Activated T-helper 1 cell treated with Interleukin-2 at 50 U/mL for 16 hours (primary cell): ENCODE data around the gene WTIP.
"Not testable (repeated sequence)": the region's sequence is repeated elsewhere in the genome, so short reads cannot be mapped to it uniquely, and the experiment has no call there.

ENCODE experiments used
- DNase-seq: peaks from one replicate; pipeline ENCODE4 v3.0.0-alpha.2; 2020; ENCODE audit warnings: low read depth

WTIP gene

DNA sequence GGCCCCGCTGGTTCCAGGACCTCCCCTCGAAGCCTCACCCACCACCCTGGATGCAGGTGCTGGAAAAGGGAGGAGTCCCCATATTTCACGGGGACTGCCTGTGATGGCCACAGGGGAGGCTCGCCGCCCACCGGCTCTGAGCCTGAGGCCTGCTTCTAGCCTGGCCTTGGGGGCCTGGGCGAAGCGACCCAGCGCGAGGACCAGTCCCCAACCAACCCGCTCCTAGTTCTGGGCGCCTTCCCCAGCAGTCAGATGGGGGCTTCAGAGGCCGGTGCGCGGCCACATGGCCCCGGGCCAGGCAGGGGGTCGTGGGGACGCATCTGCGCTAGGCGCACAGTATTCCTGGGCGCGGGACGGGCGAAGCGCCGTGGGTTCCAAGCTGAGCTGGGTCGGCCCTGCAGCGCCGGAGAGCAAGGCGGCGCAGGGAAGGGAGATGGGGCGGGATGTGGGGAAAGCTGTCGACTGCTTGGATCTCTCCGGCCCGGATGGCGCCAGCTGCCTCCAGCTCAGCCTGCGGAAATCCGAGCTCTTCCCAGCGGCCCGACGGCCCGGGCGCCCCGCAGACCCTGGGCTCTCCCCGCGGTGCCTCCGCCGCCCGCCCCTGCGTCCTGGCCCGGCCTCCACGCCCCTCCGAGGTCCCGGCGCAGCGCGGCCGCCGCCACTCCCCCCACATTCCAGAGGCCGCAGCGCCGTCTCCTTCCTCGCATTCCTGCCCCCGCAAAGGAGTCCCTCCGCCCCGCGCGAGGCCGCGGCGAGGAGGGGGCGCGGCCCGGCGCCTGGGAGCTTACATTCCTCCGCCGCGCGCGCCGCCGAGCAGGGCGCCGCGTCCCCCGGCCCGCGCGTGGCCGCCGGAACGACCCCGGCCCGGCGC is at the start of gene WTIP:
Gene WTIP, plus strand, starts transcription at position 788 of the 871 bp plus-strand sequence. CDS start 217 bp downstream, outside the sequence.
- DNase-seq = no peak

DNA sequence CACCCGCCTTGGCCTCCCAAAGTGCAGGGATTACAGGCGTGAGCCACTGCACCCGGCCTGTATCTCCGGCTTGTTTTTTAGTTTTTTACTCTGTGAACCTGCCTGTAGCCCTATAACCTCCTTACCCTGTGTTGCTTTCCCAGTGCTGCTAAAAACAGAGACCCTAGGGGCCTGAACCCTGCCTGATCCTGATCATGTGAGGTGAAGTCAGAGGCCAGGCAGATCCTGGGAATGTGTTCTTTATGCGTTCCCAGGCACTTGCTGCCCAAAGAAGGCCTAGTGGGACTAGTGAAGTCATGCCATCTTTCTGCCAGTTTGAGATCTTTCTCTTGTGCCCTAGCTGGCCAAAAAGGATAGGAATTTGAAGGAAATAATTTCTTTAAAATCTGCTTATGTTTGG is 48.8 kb upstream of the WTIP start:
- no peak for DNase-seq

- DNase-seq = no peak
Observed at GRCh38 chr19:34436716-34437115, 44.8 kb upstream of the WTIP start.

DNA sequence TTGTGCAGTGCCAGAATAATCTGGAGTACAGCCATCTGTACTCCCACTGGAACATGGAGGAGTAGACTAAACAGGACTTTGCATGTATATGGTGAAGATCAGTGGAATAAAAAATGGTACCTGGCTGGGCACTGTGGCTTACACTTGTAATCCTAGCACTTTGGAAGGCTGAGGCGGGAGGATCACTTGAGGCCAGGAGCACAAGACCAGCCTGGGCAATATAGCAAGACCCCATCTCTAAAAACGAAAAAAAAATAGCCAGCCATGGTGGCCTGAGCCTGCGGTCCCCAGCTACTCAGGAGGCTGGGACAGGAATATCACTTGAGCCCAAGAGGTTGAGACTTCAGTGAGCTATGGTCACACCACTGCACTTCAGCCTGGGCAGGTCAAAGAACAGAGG is 33.4 kb upstream of the WTIP start:
- no peak for DNase-seq

DNA sequence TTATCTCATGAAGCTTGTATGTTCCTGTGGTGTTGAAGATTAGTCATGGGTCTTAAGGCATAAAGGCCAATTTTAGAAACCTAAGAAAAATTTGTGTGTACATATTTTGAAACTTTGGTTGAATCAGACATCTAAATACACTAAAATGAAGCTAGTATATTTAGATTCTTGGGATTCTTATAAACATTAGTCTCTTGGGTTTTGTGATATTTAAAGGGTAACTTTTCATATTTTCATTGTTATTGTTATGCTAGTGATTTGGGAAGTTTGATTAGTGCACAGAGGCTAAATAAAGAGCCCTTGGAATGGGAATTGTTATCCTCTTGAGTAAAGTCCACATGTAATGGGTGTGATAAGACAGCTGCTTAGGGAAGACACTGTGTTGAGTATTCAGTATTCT is 28.8 kb upstream of the WTIP start:
- no peak for DNase-seq

DNA sequence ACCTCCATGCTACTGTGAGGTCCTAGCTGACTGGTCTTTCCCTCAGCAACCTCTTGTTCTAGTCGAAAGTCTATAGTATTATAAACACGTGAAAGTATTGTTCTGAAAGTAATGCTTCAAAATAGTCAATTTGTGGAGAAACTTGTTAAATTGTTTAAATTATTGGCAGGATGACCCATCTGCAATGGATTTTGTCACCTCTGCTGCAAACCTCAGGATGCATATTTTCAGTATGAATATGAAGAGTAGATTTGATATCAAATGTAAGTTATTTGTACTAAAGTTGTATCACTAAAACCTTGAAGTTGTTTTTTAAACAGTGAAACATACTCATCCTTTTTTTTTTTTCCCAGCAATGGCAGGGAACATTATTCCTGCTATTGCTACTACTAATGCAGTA is 27.5 kb upstream of the WTIP start:
- no peak for DNase-seq

DNA sequence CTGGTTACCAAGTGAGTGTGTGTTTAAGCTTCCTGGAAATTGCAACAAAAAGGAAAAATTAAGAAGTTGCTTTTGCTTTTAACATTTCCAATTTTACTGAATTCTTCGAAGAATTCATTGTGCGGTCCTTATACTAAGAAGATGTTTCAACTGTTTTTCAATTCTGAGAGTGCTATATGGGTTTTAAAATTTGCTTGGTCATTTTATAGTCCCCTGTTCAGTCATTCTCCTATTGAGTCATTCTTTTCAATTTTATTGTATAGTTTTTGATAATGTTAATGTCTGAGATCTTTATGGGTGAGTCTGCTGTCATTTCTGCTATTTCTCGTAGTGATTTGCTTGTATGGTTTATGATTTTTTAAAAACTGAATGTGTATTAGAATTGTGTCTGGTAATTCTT is 26.9 kb upstream of the WTIP start:
- DNase-seq = no peak

DNA sequence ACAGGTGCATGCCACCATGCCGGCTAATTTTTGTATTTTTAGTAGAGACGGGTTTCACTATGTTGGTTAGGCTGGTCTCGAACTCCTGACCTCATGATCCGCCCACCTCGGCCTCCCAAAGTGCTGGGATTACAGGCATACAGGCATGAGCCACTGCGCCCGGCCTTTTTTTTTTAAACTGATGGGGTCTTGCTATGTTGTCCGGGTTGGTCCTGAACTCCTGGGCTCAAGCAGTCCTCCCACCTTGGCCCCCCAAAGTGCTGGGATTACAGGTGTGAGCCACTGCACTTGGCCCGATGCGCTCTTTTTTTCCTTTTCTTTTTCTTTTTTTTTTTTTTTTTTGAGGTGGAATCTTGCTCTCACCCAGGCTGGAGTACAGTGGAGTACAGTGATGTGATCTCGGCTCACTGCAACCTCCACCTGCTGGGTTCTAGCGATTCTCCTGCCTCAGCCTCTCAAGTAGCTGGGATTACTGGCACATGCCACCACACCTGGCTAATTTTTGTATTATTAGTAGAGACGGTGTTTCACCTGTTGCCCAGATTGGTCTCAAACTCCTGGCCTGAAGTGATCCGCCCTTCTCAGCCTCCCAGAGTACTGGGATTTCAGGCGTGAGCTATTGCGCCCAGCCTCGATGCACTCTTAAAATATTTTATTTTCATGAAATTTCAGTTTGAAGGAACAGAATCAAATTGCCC is 25.6 kb upstream of the WTIP start:
- not testable (repeated sequence) for DNase-seq

GRCh38 chr19:34457446-34457845 is 24.1 kb upstream of the WTIP start:
- DNase-seq = no peak

DNA sequence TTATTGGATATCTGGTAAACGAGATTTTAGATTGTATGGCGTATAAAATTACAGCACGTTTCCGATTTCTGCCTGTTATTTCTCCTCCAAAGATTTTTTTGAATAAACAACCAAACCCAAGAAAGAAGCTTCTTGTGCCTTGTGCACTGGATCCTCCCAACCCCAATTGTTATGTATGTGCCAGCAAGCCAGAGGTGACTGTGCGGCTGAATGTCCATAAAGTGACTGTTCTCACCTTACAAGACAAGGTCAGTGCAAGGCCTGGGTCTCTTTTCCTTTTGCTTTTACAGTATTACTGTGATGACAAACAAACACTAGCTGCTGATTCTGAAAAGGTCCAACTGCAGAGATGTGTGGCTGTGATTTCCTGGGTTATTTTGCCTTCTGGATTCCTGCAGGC is 22.9 kb upstream of the WTIP start:
- DNase-seq = no peak

DNA sequence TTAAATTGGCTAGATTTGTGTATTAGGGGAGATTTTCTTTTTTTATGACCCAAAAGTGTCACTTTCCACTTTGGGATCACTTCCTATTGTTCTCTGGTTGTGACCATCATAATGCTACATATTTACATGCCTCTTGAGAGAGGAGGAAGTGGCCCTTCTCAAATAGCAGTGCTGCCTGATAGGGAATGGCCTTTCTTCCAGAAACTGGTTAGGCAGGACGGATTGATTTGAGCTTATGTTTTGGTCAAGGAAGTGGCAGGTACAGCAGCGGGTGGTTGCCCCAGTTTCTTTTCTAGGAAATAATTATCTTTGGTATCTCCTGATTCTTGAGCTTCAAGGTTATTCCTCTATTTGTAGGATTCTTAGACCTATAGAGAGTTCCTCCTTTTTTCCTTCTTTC is 21.9 kb upstream of the WTIP start:
- DNase-seq = no peak

DNA sequence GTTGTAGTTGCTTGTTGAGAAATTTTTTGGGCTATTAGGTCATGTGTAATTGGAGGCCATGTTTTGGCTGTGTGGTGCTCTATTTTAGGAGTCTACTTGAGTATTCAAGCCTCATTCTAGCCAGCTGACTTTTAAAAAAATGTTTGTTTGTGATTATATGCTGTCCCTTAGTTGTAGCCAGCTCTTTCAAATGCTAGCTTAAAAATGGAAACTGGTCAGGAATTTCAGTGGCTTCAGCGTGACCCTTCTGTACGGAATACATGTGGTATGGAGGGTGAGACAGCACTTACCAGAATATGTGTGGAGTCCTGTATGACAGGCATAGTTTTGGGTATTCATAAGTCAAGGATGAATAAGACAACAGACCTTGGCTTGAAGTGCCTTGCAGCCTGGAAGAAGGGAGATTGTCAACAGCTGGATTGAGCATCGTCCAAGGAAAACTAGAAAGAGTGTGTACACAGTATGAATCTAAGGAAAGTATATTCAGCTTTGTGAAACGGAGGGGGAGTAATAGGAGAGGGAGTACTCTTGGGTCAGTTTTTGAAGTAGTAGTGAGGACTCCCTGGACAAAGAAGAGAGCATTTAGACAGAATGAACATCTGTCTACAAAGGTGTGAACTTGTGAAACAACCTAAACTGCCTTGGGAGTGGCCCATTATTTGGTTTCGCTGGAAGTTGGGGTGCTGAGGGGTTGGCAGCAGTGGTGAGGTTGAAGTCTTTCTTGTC is 20.0 kb upstream of the WTIP start:
- no peak for DNase-seq

GRCh38 chr19:34464785-34465184 is 16.8 kb upstream of the WTIP start:
- DNase-seq = not testable (repeated sequence)

DNA sequence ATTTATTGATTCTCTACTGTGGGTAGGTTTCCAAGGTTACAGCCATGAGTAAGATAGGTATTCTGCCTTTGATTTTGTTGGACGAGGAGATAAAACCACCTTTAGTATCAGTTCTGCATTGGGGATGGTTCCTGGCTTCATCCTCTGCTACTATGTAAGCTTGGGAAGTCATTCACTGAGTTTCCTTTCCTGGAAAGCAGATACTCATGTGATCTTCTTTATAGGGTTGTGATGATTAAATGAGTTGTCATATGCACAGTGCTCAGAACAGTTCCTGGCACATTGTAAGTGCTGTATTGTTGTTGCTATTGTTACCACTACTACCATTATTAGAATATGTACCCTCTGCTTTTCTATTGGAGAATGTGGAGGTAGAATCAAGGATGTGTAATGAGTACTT is 13.1 kb upstream of the WTIP start:
- DNase-seq = no peak

- DNase-seq = not testable (repeated sequence)
Observed at GRCh38 chr19:34469026-34469425, 12.5 kb upstream of the WTIP start.

- DNase-seq = no peak
Observed at GRCh38 chr19:34471906-34472700, 9.5 kb upstream of the WTIP start.

GRCh38 chr19:34474233-34474989 is 7.1 kb upstream of the WTIP start:
- DNase-seq = no peak

DNA sequence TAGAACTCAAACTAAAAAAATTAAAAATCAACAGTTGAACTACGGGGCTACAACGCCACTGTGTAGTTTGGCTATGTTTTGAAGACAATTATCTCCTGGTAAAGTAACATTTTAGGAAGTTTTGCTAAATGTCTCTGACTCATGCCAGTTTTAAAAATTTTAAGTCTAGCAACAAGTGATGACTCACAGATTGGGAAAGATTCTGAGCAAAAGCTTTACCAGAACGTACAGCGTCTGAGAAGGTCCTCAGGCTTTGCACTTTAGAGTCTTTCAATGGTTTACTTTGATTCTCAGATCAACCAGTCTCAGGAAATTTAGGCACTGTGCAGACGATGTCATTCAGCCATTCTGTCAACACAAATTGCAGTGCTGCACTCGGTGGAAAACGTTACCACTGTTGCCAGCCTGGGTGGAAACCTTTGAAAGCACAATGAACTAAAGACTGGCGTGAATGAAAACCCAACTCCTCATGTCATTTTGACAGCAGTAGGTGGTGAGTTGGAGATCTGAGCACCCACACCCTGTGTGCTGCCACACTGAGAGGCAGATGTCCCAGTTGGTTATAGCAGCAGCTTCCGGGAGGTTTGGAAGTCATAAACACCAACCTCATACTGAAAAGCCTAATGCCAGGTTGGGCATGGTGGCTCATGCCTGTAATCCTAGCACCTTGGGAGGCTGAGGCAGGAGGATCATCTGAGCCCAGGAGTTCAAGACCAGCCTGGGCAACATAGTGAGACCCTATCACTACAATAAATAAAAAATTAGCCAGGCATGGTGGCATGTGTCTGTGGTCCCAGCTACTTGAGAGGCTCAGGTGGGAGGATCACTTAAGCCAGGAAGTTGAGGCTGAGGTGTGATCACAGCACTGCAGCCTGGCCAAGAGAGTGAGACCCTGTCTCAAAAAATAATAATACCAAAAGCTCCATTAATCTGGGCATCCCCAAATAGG is 6.3 kb upstream of the WTIP start:
- DNase-seq = no peak

- no peak for DNase-seq
Observed at GRCh38 chr19:34475975-34476594, 5.5 kb upstream of the WTIP start.

DNA sequence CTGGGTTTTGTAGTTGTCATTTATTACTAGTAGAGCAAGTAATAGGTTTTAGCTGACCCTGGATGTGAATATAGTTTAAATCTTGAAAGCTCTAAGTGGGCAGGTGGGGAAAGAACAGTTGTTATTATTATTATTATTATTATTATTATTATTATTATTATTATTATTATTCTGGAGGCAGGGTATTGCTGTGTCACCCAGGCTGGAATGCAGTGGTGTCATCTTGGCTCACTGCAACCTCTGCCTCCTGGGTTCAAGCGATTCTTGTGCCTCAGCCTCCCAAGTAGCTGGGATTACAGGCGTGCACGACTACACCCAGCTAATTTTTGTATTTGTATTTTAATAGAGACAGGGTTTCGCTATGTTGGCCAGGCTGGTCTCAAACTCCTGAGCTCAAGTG is 3.1 kb upstream of the WTIP start:
- not testable (repeated sequence) for DNase-seq
